ENCODE results near the gene ITFG2.
"Not testable (repeated sequence)": the region's sequence is repeated elsewhere in the genome, so short reads cannot be mapped to it uniquely, and the experiment has no call there.

Gene ITFG2

GRCh38 chr12:2855546-2855945 is 43.1 kb downstream of the ITFG2 start:
- Histone ChIP-seq H3K9me3 (ENCODE audit: insufficient read depth, low read depth, low read length) (no peaks in the 10 kb centered on the region), H3K4me1 (ENCODE audit: insufficient read depth, low read length) (no peaks in the 10 kb centered on the region), H3K27ac (ENCODE audit: low read depth, low read length) (no peak overlapping the region), H3K4me3 (ENCODE audit: low read length) (no peak overlapping the region), H3K36me3 (ENCODE audit: insufficient read depth, low read length) (peaks cover 29% of the 10 kb centered on the region), H3K9ac (ENCODE audit: low read depth, low read length) (no peak overlapping the region), H3K27me3 (ENCODE audit: insufficient read depth, low read length) (no peaks in the 10 kb centered on the region)
- WGBS, result 91% methylated on average over 7 of the region's 7 CpGs

DNA sequence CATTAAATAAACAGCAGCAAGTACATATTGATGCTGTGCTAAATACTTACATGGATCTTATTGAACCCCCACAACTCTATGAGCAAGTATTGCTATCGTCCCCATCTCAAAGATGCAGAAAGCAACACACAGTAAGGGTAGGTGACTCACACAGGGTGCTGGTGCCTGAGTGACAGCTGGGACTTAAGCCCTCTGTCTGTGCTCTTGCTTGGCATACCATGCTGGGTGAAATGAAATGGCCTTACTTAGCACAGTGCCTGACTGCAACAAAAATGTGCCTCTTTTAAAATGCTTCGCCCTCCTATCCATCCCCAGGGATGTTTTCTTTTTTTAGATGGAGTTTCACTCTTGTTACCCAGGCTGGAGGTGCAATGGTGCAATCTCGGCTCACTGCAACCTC is 43.6 kb downstream of the ITFG2 start:
- Histone ChIP-seq H3K27me3 (ENCODE audit: insufficient read depth, low read length) (no peaks in the 10 kb centered on the region), H3K36me3 (ENCODE audit: insufficient read depth, low read length) (peaks cover 30% of the 10 kb centered on the region), H3K9me3 (ENCODE audit: insufficient read depth, low read depth, low read length) (no peaks in the 10 kb centered on the region), H3K27ac (ENCODE audit: low read depth, low read length) (no peak overlapping the region), H3K9ac (ENCODE audit: low read depth, low read length) (no peak overlapping the region), H3K4me3 (ENCODE audit: low read length) (no peak overlapping the region), H3K4me1 (ENCODE audit: insufficient read depth, low read length) (no peaks in the 10 kb centered on the region)
- WGBS, result 90% methylated on average over 3 of the region's 3 CpGs

DNA sequence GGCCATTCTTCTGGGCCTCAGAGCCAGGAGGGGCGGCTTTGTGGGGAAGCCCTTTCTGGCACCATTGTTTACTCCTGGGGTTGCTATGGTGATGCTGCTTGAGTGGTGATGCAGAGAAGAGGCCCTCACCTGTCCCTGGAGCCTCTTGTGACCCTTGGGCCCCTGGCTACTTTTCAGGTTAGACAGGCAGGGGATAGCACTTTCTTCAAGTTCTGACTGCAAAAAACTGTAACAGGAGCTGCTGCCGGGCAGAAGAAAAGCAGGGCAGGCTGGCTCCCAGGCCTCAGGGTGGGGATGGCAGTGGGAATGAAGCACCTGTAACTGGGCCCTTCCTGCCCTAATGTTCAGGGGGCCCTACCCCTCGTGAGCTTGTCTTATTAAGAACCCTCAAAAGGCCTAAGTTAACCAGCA is 44.6 kb downstream of the ITFG2 start, which contains the start of gene TEX52:
TEX52 (minus strand) TSS at position 19 of the 411 bp plus-strand sequence; CDS start at position 6, 13 bp downstream.
- Histone ChIP-seq H3K27me3 (ENCODE audit: insufficient read depth, low read length) (no peaks in the 10 kb centered on the region), H3K4me3 (ENCODE audit: low read length) (no peak within 1 kb of the TSS), H3K9me3 (ENCODE audit: insufficient read depth, low read depth, low read length) (no peaks in the 10 kb centered on the region), H3K4me1 (ENCODE audit: insufficient read depth, low read length) (no peaks in the 10 kb centered on the region), H3K27ac (ENCODE audit: low read depth, low read length) (0 out of 2 replicates have a peak within 1 kb of the TSS, but pooled peaks have one; percentile 9), H3K9ac (ENCODE audit: low read depth, low read length) (no peak within 1 kb of the TSS), H3K36me3 (ENCODE audit: insufficient read depth, low read length) (peaks cover 40% of the 10 kb centered on the region)
- 71% methylated on average over 3 of the region's 3 CpGs for WGBS

GRCh38 chr12:2857576-2857975 is 45.1 kb downstream of the ITFG2 start:
- H3K27ac ChIP-seq (ENCODE audit: low read depth, low read length), result 0 out of 2 replicates have a peak overlapping the region, but pooled peaks have one; percentile 9
- 95% methylated on average over 7 of the region's 7 CpGs for WGBS
- H3K4me1 ChIP-seq (ENCODE audit: insufficient read depth, low read length), result no peaks in the 10 kb centered on the region
- H3K9ac ChIP-seq (ENCODE audit: low read depth, low read length), result no peak overlapping the region
- H3K27me3 ChIP-seq (ENCODE audit: insufficient read depth, low read length), result no peaks in the 10 kb centered on the region
- H3K36me3 ChIP-seq (ENCODE audit: insufficient read depth, low read length), result peaks cover 45% of the 10 kb centered on the region
- H3K4me3 ChIP-seq (ENCODE audit: low read length), result no peak overlapping the region
- H3K9me3 ChIP-seq (ENCODE audit: insufficient read depth, low read depth, low read length), result no peaks in the 10 kb centered on the region

- no peaks in the 10 kb centered on the region for H3K4me1 ChIP-seq (ENCODE audit: insufficient read depth, low read length)
- peaks cover 53% of the 10 kb centered on the region for H3K36me3 ChIP-seq (ENCODE audit: insufficient read depth, low read length)
- no peaks in the 10 kb centered on the region for H3K9me3 ChIP-seq (ENCODE audit: insufficient read depth, low read depth, low read length)
- no peak overlapping the region for H3K9ac ChIP-seq (ENCODE audit: low read depth, low read length)
- H3K27me3 ChIP-seq (ENCODE audit: insufficient read depth, low read length), result no peaks in the 10 kb centered on the region
- no peak overlapping the region for H3K27ac ChIP-seq (ENCODE audit: low read depth, low read length)
- no peak overlapping the region for H3K4me3 ChIP-seq (ENCODE audit: low read length)
- WGBS, result 91% methylated on average over 2 of the region's 2 CpGs
Observed at GRCh38 chr12:2858334-2858733, 45.9 kb downstream of the ITFG2 start.

DNA sequence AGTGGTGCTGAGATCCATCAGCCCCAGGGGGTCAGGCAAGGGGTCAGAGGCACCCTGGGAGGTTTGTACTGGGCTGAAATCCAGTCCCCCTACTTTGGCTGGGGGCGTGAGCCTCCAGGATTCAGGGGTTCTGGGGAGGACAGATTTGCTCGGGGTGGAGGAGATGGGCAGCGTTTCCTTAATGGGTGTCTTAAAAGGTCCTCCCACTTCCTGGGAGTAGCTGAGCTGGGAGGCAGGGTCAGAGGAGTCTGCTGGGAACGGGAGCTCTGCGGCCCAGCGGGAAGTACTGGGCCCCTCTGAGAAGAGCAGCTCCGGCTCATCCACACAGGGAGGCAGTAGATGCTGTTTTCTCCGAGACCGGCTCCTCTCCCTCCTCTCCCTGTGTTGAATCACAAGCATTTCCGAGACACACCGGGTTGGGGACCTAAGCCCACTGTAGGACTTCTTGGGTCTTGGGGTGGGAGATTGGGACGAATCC is 46.5 kb downstream of the ITFG2 start:
- Histone ChIP-seq H3K4me3 (ENCODE audit: low read length) (no peak overlapping the region), H3K9me3 (ENCODE audit: insufficient read depth, low read depth, low read length) (no peaks in the 10 kb centered on the region), H3K27ac (ENCODE audit: low read depth, low read length) (no peak overlapping the region), H3K4me1 (ENCODE audit: insufficient read depth, low read length) (no peaks in the 10 kb centered on the region), H3K27me3 (ENCODE audit: insufficient read depth, low read length) (no peaks in the 10 kb centered on the region), H3K36me3 (ENCODE audit: insufficient read depth, low read length) (peaks cover 59% of the 10 kb centered on the region), H3K9ac (ENCODE audit: low read depth, low read length) (no peak overlapping the region)
- WGBS, result 93% methylated on average over 12 of the region's 12 CpGs

DNA sequence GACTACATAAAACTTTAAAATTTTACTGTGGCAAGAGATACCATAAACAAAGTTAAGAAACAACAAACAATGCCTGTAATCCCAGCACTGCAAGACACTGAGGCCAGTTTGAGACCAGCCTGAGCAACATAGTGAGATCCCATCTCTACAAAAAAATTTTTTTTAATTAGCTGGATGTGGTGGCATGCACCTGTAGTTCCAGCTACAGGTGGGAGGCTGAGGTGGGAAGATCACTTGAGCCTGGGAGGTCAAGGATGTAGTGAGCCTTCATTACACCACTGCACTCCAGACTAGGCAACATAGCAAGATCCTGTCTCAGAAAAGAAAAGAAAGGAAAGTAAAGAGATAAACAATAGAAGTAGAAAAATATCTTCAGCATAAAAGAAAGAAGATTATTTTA is 47.7 kb downstream of the ITFG2 start:
- Histone ChIP-seq H3K9me3 (ENCODE audit: insufficient read depth, low read depth, low read length) (no peaks in the 10 kb centered on the region), H3K36me3 (ENCODE audit: insufficient read depth, low read length) (peaks cover 71% of the 10 kb centered on the region), H3K4me3 (ENCODE audit: low read length) (no peak overlapping the region), H3K27ac (ENCODE audit: low read depth, low read length) (no peak overlapping the region), H3K4me1 (ENCODE audit: insufficient read depth, low read length) (no peaks in the 10 kb centered on the region), H3K27me3 (ENCODE audit: insufficient read depth, low read length) (no peaks in the 10 kb centered on the region), H3K9ac (ENCODE audit: low read depth, low read length) (no peak overlapping the region)

DNA sequence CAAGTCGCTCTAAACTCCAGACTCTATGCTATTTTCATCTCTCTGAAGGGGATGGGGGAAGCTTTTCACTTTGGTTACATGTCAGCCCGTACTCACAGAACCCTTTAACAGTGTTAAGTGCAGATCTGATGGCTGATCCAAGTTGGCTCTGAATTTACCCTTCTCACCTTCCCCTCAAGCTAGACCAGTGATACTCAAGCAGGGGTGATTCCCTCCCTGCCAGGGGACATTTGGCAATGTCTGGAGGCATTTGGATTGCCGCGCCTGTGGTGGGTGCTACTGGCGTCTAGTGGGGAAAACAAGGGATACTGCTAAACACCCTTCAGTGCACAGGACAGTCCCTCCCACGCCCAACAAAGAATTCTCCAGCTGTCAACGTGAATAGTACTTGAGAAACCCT is 50.4 kb downstream of the ITFG2 start:
- H3K9ac ChIP-seq (ENCODE audit: low read depth, low read length), result no peak overlapping the region
- H3K4me1 ChIP-seq (ENCODE audit: insufficient read depth, low read length), result no peaks in the 10 kb centered on the region
- H3K9me3 ChIP-seq (ENCODE audit: insufficient read depth, low read depth, low read length), result no peaks in the 10 kb centered on the region
- H3K36me3 ChIP-seq (ENCODE audit: insufficient read depth, low read length), result peaks cover 91% of the 10 kb centered on the region
- WGBS, result 96% methylated on average over 6 of the region's 7 CpGs
- H3K27me3 ChIP-seq (ENCODE audit: insufficient read depth, low read length), result no peaks in the 10 kb centered on the region
- H3K27ac ChIP-seq (ENCODE audit: low read depth, low read length), result no peak overlapping the region
- H3K4me3 ChIP-seq (ENCODE audit: low read length), result no peak overlapping the region

GRCh38 chr12:2863402-2863801 is 50.9 kb downstream of the ITFG2 start:
- 95% methylated on average over 7 of the region's 7 CpGs for whole genome bisulfite sequencing
- not testable (repeated sequence) for H3K9ac ChIP-seq (ENCODE audit: low read depth, low read length); H3K27ac ChIP-seq (ENCODE audit: low read depth, low read length); H3K27me3 ChIP-seq (ENCODE audit: insufficient read depth, low read length); H3K4me1 ChIP-seq (ENCODE audit: insufficient read depth, low read length); H3K9me3 ChIP-seq (ENCODE audit: insufficient read depth, low read depth, low read length); H3K4me3 ChIP-seq (ENCODE audit: low read length)
- H3K36me3 ChIP-seq (ENCODE audit: insufficient read depth, low read length), result peaks cover 91% of the 10 kb centered on the region

- Histone ChIP-seq H3K36me3 (ENCODE audit: insufficient read depth, low read length) (peaks cover 91% of the 10 kb centered on the region), H3K9ac (ENCODE audit: low read depth, low read length) (no peak overlapping the region), H3K4me1 (ENCODE audit: insufficient read depth, low read length) (no peaks in the 10 kb centered on the region), H3K27me3 (ENCODE audit: insufficient read depth, low read length) (no peaks in the 10 kb centered on the region), H3K9me3 (ENCODE audit: insufficient read depth, low read depth, low read length) (no peaks in the 10 kb centered on the region), H3K4me3 (ENCODE audit: low read length) (no peak overlapping the region), H3K27ac (ENCODE audit: low read depth, low read length) (no peak overlapping the region)
- WGBS, result 96% methylated on average over 9 of the region's 9 CpGs
Observed at GRCh38 chr12:2864198-2864597, 51.7 kb downstream of the ITFG2 start.

DNA sequence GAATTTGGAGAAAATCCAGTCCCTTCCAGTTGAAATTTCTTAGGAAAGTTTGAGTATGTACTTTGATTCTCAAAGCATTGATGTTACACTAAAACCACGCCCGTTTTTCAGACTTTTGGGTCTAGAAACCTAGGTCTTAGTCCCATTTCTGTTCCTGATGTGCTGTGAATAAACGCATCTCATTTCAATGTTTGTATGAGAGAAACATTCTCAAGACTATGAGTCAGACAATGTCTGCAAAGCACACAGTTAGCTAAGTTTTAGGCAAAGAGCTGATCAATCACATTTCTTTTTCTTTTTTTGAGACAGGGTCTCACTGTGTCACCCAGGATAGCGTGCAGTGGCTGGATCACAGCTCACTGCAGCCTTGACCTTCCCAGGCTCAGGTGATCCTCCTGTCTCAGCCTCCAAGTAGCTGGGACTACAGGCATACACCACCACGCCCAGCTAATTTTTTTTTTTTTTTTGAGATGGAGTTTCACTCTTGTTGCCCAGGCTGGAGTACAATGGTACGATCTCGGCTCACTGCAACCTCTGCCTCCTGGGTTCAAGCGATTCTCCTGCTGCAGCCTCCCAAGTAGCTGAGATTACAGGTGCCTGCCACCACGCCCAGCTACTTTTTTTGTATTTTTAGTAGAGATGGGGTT is 56.6 kb downstream of the ITFG2 start:
- not testable (repeated sequence) for H3K27me3 ChIP-seq (ENCODE audit: insufficient read depth, low read length); H3K4me3 ChIP-seq (ENCODE audit: low read length); H3K27ac ChIP-seq (ENCODE audit: low read depth, low read length); H3K9me3 ChIP-seq (ENCODE audit: insufficient read depth, low read depth, low read length); H3K9ac ChIP-seq (ENCODE audit: low read depth, low read length); H3K4me1 ChIP-seq (ENCODE audit: insufficient read depth, low read length)
- WGBS, result 90% methylated on average over 8 of the region's 9 CpGs
- peaks cover 86% of the 10 kb centered on the region for H3K36me3 ChIP-seq (ENCODE audit: insufficient read depth, low read length)
